OCI-LY1 (cell line): ENCODE results near the gene CTNNA3.

ENCODE experiments used
- H2AFZ ChIP-seq: fragments of 200-600 bp; sonication (generic), shearing (Covaris generic); 2 replicates; pipeline ENCODE4 v1.6.0; 2014; ENCODE audit warnings: antibody characterized with exemption, mild to moderate bottlenecking, low read length
- H3F3A ChIP-seq: fragments of 200-600 bp; sonication (generic), shearing (Covaris generic); 2 replicates; pipeline ENCODE4 v1.6.0; 2014; ENCODE audit warnings: mild to moderate bottlenecking, antibody characterized with exemption, low read length, moderate library complexity; ENCODE audit not compliant: insufficient read depth
- H3K27ac ChIP-seq: fragments of 200-600 bp; sonication (generic); 2 replicates; pipeline ENCODE4 v1.5.1; 2014; ENCODE audit warnings: low read length, mixed run types, mild to moderate bottlenecking, low read depth; ENCODE audit not compliant: poor library complexity, severe bottlenecking
- H3K27me3 ChIP-seq: fragments of 200-600 bp; sonication (generic); 2 replicates; pipeline ENCODE4 v1.6.0; 2014; ENCODE audit warnings: antibody characterized with exemption, mild to moderate bottlenecking, low read length, moderate library complexity; ENCODE audit not compliant: insufficient read depth
- H3K36me3 ChIP-seq: fragments of 200-600 bp; sonication (generic); 2 replicates; pipeline ENCODE4 v1.6.1; 2014; ENCODE audit warnings: mild to moderate bottlenecking, antibody characterized with exemption, low read length, moderate library complexity, mixed read lengths; ENCODE audit not compliant: insufficient read depth
- H3K4me1 ChIP-seq: fragments of 200-600 bp; sonication (generic); 2 replicates; pipeline ENCODE4 v1.5.1; 2014; ENCODE audit warnings: mild to moderate bottlenecking, low read length, moderate library complexity; ENCODE audit not compliant: insufficient read depth, severe bottlenecking
- H3K4me2 ChIP-seq: fragments of 200-600 bp; sonication (generic), shearing (Covaris generic); 2 replicates; pipeline ENCODE4 v1.6.1; 2014; ENCODE audit warnings: low read length
- H3K4me3 ChIP-seq: fragments of 200-600 bp; sonication (generic); 2 replicates; pipeline ENCODE4 v1.5.1; 2014; ENCODE audit warnings: low read length, low read depth, mild to moderate bottlenecking, mixed read lengths; ENCODE audit not compliant: poor library complexity, severe bottlenecking
- H3K79me2 ChIP-seq: fragments of 200-600 bp; shearing (Covaris generic); 2 replicates; pipeline ENCODE4 v1.6.1; 2016; ENCODE audit warnings: mixed run types, low read length, mixed read lengths; ENCODE audit not compliant: insufficient read depth
- H3K9ac ChIP-seq: fragments of 200-600 bp; sonication (generic), shearing (Covaris generic); 2 replicates; pipeline ENCODE4 v1.6.1; 2014; ENCODE audit warnings: mild to moderate bottlenecking, low read length, mixed read lengths
- H3K9me2 ChIP-seq: fragments of 200-600 bp; sonication (generic), shearing (Covaris generic); 2 replicates; pipeline ENCODE4 v1.6.1; 2014; ENCODE audit warnings: low read depth, mild to moderate bottlenecking, low read length, mixed read lengths
- H3K9me3 ChIP-seq: fragments of 200-600 bp; shearing (Covaris generic); 2 replicates; pipeline ENCODE4 v1.6.1; 2014; ENCODE audit warnings: low read length, mixed read lengths
- H4K20me1 ChIP-seq: fragments of 200-600 bp; sonication (generic), shearing (Covaris generic); 2 replicates; pipeline ENCODE4 v1.6.0; 2016; ENCODE audit warnings: mild to moderate bottlenecking, low read length; ENCODE audit not compliant: insufficient read depth
- EZH2 ChIP-seq: fragments of 200-600 bp; sonication (generic), shearing (Covaris generic); IDR thresholded peaks from 2 replicates; pipeline ENCODE4 v1.8.0; 2017; ENCODE audit warnings: borderline replicate concordance, mixed run types, mild to moderate bottlenecking, antibody characterized with exemption, low read length, moderate library complexity, mixed read lengths
- TF ChIP-seq, protein P1 (sequence below): fragments of 200-600 bp; sonication (generic), shearing (Covaris generic); IDR thresholded peaks from 2 replicates; pipeline ENCODE4 v1.5.1; 2017; ENCODE audit warnings: mild to moderate bottlenecking, antibody characterized with exemption, low read length, moderate library complexity, mixed read lengths

CTNNA3 gene

DNA sequence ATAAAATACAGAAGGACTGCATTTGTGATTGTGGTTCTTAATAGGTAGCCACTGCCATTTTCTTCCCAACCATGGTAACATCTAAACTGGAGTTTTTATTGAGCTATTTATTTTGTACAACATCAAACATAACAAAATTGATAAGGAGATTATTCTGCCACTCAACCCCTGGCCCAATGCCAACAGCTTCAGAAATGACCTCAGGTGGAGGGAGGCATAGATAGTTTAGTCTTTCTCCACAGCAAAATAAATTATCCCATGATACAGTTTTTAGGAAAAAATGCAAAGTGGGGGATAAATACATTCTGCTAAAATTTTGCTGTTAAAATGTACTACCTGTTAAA, 712.5 kb downstream of the CTNNA3 start:
- Histone ChIP-seq H3K9me3 (no peaks in the 10 kb centered on the region), H3F3A (no peaks in the 10 kb centered on the region)

DNA sequence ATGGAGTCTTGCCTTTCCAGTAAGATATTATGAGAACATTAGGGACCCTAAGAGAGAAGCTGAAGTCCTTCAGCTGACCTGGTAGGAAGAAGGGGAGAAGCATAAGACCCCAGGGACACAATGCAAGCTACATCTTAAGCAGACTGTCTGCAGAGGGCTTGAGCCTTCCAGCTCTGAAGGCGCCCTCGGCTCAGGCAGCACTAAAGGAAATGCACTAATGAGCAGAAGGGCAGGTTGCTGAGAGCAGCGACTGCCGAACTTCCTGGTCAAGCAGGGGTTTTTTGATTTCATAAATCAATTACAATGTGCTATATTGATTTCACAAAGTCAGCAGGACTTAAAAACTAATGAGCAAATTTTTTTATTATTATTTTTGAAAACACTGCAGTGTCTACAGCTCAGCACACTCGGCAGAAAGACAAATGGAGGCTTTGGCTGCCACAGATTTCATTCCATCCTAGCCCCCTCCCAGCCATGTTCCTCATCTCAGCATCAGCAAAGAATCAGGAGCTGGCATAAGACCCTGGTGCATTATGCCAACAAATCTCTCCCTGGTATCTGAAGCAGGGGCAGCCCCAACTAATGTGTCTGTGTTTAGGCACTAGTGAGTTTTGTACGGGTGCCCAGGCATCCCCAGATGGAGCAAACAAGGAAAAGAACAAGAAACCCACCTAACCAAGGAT, 713.1 kb downstream of the CTNNA3 start:
- Histone ChIP-seq H3K36me3 (no peaks in the 10 kb centered on the region), H3K79me2 (no peaks in the 10 kb centered on the region), H3K27me3 (no peaks in the 10 kb centered on the region), H3K9me3 (no peaks in the 10 kb centered on the region), H4K20me1 (no peaks in the 10 kb centered on the region), H3K4me2 (no peak overlapping the region), H2AFZ (no peak overlapping the region), H3F3A (no peaks in the 10 kb centered on the region), H3K9ac (no peak overlapping the region), H3K9me2 (no peaks in the 10 kb centered on the region), H3K27ac (no peak overlapping the region), H3K4me1 (no peaks in the 10 kb centered on the region), H3K4me3 (no peak overlapping the region)
- TF ChIP-seq, protein P1, sequence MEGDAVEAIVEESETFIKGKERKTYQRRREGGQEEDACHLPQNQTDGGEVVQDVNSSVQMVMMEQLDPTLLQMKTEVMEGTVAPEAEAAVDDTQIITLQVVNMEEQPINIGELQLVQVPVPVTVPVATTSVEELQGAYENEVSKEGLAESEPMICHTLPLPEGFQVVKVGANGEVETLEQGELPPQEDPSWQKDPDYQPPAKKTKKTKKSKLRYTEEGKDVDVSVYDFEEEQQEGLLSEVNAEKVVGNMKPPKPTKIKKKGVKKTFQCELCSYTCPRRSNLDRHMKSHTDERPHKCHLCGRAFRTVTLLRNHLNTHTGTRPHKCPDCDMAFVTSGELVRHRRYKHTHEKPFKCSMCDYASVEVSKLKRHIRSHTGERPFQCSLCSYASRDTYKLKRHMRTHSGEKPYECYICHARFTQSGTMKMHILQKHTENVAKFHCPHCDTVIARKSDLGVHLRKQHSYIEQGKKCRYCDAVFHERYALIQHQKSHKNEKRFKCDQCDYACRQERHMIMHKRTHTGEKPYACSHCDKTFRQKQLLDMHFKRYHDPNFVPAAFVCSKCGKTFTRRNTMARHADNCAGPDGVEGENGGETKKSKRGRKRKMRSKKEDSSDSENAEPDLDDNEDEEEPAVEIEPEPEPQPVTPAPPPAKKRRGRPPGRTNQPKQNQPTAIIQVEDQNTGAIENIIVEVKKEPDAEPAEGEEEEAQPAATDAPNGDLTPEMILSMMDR, result no peak
- no peak for TF ChIP-seq EZH2

More for the DNA sequence above, 712.5 kb downstream of the CTNNA3 start:
- TF ChIP-seq EZH2, result no peak
- TF ChIP-seq, protein P1, result no peak
- Histone ChIP-seq H3K36me3 (no peaks in the 10 kb centered on the region), H3K4me3 (no peak overlapping the region), H4K20me1 (no peaks in the 10 kb centered on the region), H3K27me3 (no peaks in the 10 kb centered on the region), H3K27ac (no peak overlapping the region), H2AFZ (no peak overlapping the region), H3K4me2 (no peak overlapping the region), H3K79me2 (no peaks in the 10 kb centered on the region), H3K9ac (no peak overlapping the region), H3K9me2 (no peaks in the 10 kb centered on the region), H3K4me1 (no peaks in the 10 kb centered on the region)

DNA sequence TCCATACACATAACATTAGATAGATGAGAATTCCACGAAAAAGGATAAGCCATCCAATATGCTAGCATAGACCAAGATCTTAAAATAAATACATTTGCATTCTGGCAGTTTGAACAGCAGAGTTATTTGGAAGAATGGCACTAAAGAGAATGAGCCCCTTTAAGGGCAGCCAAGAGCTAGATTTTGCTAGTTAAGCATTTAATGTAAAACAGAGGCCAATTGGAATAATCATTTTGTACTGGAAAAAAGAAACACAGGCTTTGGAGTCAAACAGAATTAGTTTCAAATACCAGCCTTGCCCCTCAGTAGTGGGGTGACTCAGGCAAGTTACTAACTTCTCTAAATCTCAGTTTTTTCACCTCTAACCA, 714.0 kb downstream of the CTNNA3 start:
- Histone ChIP-seq H3K9ac (no peak overlapping the region), H3K4me1 (no peaks in the 10 kb centered on the region), H3K36me3 (no peaks in the 10 kb centered on the region), H3K27me3 (no peaks in the 10 kb centered on the region), H3K9me3 (no peaks in the 10 kb centered on the region), H3K4me3 (no peak overlapping the region), H3K9me2 (no peaks in the 10 kb centered on the region), H3K79me2 (no peaks in the 10 kb centered on the region), H2AFZ (no peak overlapping the region), H3K4me2 (no peak overlapping the region), H3F3A (no peaks in the 10 kb centered on the region), H3K27ac (no peak overlapping the region), H4K20me1 (no peaks in the 10 kb centered on the region)
- TF ChIP-seq EZH2, result no peak
- TF ChIP-seq, protein P1, result no peak
